Hematopoietic multipotent progenitor cell (in vitro differentiated cells): ENCODE results near the gene MRTFB. TPM values are rescaled to one million over a fixed set of nuclear protein-coding genes. Genes with fewer than 3 reads are reported as not detected.

ENCODE experiments used
- DNase-seq, 3 donors: peaks; one replicate each; pipeline ENCODE4 v3.0.0-alpha.2; 2011 to 2015; ENCODE audit warnings: low read depth in 2 of 3, low spot score in 2 of 3
- total RNA-seq: library from RNA; depleted of rRNA; stranded (reverse); fragments of >200 nt; gene quantifications from one replicate; pipeline ENCODE4 v1.2.3, GENCODE V29; 2012

The MRTFB gene
- total RNA-seq, 1 donor, result 11.6 TPM

DNA sequence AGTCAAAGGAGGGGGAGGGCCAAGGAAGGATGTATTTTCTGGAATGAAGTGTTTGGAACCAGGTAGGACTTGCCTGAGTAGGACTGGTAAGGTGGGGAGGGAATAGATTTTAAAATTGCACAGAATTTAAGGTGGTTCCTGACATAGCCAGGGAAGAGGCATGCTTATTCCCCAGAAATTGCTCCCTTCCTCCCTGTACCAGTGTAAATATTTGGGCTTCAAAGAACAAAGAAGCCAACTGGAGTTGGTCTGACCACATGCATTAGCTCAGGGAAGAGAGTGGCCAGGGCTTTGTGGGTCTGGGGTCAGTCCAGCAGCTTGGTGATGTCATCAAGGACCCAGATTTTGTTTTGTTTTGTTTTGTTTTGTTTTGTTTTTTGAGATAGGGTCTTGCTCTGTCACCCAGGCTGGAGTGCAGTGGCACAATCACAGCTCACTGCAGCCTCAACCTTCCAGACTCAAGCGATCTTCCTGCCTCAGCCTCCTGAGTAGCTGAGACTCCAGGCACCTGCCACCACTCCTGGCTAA is 9.3 kb upstream of the MRTFB start:
- no peak for DNase-seq

DNA sequence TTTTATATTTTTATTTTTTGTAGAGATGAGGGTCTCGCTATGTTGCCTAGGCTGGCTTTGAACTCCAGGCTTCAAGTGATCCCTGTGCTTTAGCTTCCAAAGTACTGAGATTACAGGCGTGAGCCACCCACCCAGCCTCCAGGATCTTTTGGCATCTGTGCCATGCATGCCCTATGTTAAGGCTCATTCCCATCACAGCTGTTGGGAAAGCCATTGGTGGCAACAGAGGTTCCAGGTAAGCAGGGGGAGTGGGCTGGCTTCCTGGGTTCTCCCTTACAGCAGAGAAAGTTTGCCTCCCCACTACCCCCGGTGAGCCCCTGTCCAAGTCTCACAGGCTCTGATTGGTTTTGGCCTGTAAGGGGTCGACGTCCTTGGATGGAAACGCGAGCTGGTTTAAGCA is 8.9 kb upstream of the MRTFB start:
- DNase-seq, result no peak

DNA sequence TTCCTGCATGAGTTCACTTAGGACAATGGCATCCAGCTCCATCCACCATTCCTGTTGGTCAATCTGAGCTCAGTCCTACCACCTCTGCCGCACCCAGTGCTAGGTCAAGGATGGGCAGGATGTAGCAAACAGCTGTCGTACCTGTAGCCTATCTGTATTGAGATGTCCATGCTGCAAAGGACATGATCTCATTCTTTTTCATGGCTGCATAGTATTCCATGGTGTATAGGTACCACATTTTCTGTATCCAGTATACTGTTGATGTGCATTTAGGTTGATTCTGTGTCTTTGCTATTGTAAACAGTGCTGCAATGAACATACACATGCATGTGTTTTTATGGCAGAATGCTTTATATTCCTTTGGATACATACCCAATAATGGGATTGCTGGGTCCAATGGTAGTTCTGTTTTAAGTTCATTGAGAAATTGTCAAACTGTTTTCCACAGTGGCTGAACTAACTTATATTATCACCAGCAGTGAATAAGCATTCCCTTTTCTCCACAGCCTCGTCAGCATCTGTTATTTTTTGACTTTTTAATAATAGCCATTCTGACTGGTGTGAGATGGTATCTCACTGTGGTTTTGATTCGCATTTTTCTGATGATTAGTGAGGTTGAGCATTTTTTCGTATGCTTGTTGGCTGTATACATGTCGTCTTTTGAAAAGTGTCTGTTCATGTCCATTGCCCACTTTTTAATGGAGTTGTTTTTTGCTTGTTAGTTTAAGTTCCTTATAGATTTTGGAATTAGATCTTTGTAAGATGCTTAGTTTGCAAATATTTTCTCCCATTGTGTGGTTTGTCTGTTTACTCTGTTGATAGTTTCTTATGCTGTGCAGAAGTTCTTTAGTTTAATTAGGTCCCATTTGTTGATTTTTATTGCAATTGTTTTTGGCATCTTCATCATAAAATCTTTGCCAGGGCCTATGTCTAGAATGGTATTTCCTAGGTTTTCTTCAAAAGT is 7.2 kb upstream of the MRTFB start:
- DNase-seq, result no peak

DNA sequence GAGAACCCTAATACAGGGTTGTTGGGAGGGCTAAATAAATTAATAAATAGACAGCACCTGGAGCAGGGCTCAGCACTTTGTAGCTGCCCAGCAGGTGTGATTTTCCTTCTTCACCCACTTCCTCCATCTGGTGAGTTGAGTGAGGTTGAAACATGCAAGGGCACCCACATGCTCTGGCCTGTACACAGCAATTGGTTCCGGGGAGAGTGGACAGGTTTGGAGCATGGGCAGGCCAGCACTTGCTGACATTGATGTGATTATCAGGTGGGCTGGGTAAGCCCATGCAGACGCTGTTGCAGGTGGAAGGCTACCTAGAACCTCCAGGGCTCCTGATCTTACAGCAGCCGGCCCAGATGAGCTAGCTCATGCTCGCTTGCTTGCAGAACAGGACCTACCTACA is 1.3 kb upstream of the MRTFB start:
- DNase-seq, result no peak

DNA sequence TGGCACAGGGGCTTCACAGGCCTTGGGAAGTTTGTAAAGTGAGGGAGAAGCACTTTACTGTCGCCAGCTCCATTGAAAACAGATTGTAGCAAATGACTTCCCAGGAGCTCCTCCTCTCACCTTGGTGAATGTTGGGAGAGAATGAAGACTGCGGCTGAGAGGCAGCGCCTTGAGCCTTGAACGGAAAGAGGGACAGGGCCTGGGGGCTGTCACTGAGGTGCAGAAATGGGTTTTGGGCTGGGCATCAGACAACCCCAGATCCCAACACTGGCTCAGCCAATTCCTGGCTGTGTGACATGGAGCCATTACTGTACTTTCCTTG is 603 bp upstream of the MRTFB start:
- DNase-seq, result no peak

DNA sequence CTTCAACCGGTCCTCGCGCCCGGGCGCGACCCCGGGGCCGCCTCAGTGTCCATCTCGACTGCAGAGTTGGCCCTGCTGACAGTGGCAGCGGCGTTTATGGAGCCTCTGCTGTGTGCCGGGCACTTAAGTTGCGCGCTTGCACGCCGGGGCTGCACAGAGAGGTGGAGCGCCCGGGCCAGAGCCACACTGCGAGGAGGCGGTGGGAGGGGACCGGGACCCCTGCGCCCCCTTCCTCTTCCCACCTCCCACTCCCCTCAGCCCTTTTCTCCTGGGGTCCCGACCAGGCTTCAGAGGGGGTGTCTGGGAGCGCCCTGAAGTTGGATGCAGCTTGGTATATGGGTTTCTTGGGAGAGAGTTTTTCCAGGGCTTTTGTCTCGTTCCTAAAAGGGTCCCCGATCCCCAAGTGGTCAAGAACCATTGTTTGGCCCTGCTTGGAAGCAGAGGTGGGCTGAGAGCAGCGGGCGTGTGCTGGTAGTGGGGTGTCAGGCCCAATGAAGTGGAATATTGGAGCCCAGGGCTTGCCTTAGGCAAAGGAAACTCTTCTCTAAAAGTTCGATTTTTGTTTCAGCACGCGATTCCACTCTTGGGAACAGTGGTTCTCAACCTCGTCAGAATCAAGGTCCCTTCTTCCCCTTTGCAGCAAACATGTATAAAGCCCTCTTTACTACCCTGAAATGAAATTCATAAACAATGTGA is 605 bp downstream of the MRTFB start:
- peak in 1 of 3 donors; percentile 8 for DNase-seq

DNA sequence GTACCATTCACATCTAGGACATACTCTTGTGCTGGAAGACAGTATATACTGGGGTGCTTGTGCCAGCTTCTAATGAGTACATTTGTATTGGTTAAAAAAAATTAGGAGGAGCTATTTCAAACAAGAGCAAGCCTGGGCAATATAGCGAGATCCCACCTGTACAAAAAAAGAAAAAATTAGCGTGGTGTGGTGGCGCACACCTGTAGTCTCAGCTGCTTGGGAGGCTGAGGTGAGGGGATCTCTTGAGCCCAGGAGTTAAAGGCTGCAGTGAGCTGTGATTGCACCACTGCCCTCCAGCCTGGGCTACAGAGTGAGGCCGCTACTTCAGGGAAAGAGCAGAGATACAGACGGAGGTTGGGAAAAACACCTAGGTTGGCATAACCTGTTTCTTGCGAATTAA is 1.2 kb downstream of the MRTFB start:
- DNase-seq, result no peak

DNA sequence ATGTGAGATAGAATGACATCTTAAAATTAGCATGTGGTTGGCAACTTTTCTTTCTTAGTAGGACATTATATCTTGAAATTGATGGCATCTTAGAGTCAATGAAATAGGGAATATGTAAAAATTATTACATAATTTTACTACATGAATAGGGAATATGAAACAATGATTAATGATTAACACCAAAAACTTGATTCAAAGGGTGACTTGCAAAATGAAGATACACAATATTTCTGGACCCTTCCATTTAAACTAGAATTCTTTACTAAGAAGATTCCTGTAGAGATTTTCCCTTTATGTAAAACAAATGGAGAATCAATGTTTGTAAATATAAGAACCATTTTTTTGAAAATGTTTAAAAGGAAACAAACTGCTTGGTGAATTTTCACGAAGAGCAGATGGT is 3.4 kb downstream of the MRTFB start:
- peak in 1 of 3 donors; percentile 3 for DNase-seq

DNA sequence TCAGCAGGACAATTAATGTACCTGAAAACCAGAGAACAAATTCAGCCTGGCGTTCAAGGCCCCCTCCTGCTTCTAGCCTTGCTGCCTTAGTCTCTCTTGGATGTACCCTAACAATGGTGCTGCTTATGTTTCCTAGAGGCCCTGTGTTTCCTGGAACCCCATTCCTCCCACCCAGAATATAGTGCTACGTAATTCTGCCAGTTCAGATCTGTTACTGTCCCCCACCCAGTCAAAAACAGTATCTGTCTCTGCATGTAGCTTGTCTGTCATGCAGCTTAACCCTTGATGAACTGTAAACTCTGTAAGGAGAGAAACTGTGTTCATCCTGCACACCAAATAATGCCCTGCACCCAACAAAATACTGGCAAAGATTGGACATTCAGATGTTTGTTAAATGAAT is 6.8 kb downstream of the MRTFB start:
- DNase-seq, result no peak

DNA sequence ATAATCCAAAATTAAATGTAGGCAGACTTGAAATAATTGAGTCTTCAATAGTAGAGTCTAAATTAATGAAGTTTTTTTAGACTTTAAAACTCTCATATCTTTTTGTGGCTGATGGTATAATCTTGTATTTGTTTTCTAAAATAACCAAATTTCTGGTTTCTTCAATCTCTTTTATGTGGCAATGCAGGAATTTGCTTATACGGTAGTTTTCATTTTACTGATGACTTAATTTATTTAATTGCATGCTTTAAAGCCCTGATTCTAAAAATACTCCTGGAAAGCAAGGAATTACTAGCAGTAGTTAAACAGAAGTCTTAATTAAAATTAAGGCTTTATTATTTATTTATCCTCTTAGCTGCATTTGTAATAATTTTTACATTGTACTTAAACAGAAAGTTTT is 15.4 kb downstream of the MRTFB start:
- no peak for DNase-seq

DNA sequence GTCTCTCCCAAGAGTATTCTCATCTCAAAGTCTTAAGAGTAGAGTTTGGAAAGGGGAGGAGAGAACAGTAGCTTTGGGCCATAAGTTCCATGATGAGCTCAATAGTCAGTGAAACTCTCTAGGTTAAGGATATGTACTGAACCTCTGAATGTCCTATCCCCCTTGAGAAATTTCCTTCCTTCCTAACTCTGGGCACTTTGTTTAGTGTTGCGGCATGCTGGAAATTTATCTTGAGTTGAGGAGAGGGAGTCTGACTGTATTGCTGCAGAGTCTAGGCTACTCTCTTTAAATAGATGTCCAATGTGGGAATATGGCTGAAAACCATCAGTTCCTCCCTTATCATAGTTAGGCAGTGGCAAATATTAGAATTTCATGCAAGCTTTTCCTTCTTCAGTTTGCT is 16.1 kb downstream of the MRTFB start:
- no peak for DNase-seq

DNA sequence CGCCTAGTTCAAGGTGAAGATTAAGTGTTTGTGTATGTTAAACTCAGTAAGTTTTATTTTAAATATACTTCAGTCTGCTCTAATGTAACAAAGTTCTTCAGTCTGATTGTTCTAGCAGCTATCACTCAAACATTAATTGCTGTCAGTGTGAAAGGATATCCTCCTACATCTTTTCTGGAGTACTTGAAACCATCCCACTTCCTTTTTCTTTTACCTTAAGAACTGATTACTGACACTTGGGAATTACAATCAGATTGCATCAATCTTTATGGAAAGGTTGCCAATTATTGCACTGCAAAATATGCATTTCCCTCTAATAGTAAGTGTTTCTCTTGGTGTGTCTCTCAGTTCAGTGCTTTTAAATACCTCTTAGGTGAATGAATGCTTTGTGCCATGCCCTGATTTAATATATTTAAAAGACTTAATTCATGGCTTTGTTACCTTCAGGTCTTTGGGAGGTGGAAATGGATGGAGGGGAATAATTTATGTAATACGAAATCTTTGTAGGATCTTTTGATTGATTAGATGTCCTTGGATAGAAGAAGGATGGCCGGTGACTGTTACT is 16.6 kb downstream of the MRTFB start:
- DNase-seq, result no peak

DNA sequence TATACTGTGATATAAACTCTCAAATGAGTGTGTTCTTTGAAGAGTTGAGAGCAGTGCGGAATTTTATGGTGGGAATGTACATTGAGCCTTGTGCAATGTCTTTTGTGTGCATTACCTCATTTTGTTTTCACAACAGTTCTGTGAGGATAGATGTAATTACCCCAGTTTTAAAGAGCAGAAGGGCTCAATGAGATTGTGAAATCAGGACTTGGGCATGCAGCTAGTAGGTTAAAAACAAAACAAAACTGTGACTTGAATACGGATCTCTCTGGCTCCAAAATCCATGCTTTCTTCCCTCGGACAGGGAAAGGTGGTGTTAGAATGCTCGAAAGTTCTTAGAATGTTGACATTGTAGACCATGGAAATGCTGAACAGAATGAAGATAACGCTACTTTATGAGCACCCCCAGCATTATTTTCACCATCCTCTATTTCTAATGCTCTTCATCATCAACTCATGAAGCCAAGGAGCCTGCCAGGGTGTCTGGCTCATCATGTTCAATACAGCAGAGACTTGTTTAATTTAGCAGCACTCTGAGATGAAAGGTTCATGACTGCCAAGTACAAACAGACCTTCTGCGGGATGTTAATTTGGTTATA is 17.1 kb downstream of the MRTFB start:
- DNase-seq, result no peak

DNA sequence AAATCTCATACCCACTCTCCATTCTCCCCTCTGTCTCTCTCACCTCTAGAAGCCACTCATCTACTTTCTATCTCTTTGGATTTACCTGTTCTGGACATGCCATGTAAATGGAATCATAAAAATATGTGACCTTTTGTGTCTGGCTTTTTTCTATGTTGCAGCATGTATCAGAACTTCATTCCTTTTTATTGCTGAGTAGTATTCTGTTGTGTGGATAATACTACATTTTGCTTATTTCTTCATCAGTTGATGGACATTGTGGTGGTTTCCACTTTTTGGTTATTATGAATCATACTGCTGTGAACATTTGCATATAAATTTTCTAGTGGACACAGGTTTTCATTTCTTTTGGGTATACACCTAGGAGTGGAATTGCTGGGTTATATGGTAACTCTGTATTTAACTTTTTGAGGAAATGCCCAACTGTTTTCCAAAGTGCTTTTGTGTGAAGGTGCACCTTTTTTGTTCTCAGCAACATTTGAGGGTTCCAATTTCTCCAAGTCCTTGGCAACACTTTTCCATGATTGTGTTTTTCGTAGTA is 18.2 kb downstream of the MRTFB start:
- DNase-seq, result no peak

DNA sequence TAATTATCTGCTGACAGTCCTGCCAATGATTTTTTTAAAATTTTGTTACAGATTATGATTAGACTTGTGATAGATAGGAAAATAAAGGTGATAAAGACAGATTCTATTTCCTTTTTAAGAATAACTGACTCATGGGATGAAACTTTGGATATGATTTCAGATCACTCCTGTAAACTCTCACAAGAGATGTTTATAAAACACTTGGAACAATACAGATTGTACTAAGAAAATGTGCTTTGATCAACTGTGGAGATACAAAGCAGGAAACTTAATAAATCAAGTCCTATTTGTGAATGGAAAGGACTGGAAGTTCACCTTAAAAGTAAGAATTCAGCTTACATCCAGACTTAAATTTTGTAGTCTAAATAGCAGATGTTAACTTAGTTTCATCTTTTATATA is 21.4 kb downstream of the MRTFB start:
- DNase-seq, result no peak

DNA sequence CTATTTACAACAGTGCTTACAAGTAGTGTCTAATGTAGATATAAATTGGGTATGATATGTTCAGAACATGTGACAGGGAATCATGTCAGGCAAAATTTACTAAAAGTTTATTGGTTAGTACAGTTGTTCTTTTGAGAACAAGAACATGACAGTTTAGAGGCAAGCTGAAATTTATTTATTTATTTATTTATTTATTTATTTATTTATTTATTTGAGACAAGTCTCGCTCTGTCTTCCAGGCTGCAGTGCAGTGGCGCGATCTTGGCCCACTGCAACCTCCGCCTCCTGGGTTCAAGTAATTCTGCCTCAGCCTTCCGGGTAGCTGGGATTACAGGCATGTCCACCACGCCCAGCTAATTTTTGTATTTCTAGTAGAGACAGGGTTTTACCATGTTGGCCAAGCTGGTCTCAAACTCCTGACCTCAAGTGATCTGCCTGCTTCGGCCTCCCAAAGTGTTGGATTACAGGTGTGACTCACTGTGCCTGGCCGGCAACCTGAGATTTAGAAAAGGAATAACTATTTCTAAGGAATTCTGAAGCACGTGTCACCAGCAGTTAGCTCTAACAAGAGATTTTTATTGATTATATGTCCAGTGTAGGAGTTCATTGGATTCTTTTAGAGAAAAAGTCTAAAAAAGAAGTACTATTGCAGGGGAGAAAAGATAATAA is 24.9 kb downstream of the MRTFB start:
- no peak for DNase-seq

DNA sequence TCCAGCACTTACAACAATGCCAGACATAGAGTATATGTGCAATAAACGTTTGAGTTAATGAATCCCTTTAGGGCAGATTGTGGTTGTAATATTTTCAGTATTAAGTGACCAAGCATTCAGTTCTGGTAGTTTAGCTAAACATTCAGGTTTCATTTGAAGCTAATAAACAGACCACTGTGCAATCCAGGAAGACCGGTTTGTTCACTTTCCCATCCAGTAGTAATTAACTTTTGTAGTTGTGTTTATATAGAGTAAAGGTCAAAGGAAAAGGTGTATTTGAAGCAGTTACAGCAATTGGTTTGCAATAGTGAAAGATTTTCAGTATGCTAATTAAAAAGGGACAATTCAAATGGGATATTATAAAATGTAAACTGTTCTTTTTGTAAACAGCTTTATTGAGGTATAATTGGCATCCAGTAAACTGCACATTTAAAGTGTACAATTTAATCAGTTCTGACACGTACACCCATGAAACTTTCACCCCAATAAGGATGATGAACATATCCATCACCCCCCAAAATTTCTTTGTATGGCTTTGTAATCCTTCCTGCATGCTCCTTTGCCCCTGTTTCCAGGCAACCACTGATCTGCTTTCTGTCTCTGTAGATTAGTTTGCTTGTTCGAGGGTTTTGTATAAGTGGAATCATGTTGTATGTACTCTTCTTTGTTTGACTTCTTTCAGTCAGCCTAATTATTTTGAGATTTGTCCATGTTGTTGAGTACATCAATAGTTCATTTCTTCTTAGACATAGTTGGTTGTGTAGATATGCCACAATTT is 26.3 kb downstream of the MRTFB start:
- no peak for DNase-seq

DNA sequence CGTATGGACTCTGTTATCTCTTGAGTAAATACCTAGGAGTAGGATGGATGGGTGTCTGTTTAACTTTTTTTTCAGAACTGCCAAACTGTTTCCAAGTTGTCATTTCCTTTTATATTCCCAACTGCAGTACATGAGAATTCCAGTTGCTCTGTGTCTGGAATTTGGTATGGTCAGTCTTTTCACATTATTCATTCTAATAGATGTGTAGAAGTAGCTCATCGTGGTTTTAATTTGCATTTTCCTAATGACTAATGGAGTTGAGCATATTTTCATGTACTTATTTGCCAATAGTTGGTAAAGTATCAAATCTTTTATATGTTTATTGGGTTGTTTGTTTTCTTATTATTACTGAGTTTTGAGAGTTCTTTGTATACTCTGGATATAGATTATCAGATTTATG is 27.0 kb downstream of the MRTFB start:
- DNase-seq, result no peak

DNA sequence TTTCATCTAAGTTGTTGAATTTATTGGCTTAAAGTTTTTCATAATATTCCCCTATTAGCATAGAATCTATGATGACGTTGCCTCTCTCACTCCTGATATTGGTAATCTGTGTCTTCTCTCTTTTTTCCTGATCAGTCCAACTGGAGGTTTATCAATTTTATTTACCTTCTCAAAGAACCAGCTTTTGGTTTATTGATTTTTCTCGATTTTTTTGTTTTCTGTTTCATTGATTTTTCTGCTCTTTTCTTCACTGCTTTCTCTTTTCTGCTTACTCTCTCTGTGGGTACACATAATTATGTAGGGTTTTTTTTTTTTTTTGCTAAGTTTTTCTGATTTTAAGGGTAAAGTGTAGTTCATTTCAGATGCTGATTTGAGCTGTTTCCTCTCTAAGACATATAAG is 29.7 kb downstream of the MRTFB start:
- DNase-seq, result no peak

DNA sequence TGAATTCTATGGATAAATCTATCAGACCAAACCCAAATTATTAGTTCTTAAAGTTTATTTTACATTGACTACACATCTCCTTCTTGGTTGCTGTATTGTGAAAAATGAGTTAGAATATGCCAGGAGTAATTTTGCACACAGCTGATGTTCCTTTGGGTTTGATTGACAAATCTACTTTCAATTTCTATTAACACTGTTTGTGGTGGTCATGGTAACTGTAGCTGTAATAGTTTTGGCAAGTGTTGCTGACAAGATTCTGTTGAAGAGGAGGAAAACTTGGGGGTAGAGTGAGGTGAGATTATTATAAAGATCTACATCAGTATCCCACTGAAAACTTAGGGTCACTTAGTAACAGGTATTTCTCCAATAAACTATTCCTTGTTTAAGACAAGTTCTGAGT is 30.3 kb downstream of the MRTFB start:
- peak in 1 of 3 donors; percentile 40 for DNase-seq
